ENCODE results near the gene MZF1.

- TF ChIP-seq, protein P1, sequence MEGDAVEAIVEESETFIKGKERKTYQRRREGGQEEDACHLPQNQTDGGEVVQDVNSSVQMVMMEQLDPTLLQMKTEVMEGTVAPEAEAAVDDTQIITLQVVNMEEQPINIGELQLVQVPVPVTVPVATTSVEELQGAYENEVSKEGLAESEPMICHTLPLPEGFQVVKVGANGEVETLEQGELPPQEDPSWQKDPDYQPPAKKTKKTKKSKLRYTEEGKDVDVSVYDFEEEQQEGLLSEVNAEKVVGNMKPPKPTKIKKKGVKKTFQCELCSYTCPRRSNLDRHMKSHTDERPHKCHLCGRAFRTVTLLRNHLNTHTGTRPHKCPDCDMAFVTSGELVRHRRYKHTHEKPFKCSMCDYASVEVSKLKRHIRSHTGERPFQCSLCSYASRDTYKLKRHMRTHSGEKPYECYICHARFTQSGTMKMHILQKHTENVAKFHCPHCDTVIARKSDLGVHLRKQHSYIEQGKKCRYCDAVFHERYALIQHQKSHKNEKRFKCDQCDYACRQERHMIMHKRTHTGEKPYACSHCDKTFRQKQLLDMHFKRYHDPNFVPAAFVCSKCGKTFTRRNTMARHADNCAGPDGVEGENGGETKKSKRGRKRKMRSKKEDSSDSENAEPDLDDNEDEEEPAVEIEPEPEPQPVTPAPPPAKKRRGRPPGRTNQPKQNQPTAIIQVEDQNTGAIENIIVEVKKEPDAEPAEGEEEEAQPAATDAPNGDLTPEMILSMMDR (IDR thresholded peaks at IDR 0.05), result no peak
- no peak for TF ChIP-seq POLR2A (IDR thresholded peaks at IDR 0.05)
Measured at GRCh38 chr19:58573658-58574164, 576 bp upstream of the MZF1 start.
